Activated CD4-positive, CD25-positive, alpha-beta regulatory T cell treated with anti-CD3 and anti-CD28 coated beads, Interleukin-2, amount 50 U/mL, for 72 hours (primary cell): ENCODE data around the gene WDR64.
"Not testable (repeated sequence)": the region's sequence is repeated elsewhere in the genome, so short reads cannot be mapped to it uniquely, and the experiment has no call there.

ENCODE experiments used
- DNase-seq: peaks from one replicate; pipeline ENCODE4 v3.0.0; 2021

The WDR64 gene

DNA sequence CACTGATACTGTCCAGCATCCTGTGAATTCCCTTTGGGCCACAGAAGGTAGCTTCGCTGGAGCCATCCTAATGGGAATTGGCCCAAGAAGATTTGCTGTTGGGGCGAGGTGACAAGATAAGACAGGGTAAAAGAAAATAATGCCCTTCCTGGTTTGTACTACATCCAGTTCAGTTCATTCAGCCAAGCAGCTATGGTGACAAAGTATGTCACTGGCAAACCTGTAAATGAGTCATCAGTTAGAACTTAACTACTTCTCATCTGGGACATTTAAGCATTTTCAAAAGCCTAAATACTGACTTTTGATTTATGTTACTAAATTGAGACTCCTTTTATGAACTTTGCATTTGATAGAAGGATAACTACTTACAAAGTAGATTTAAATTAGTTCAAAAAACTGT, 54.2 kb downstream of the WDR64 start:
- DNase-seq = no peak

DNA sequence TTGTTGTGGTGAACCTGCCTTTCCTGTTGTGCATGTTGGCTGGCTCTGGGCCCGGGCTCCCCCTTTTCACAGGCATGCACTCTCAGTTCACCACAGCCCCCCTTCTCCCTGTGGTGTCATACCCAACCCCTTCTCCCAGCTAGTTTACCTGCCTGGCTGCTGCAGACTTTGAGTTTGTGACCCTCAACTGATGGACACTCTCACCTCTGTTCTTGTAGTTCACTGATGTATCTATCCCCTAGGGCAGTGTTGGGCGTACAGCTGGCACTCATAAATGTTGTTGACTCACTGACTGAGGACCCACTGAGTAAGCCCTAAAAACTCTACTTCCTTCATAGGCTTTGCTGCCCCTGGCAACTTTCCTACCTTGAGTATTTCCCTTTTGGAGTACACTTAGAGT, 54.9 kb downstream of the WDR64 start:
- no peak for DNase-seq

DNA sequence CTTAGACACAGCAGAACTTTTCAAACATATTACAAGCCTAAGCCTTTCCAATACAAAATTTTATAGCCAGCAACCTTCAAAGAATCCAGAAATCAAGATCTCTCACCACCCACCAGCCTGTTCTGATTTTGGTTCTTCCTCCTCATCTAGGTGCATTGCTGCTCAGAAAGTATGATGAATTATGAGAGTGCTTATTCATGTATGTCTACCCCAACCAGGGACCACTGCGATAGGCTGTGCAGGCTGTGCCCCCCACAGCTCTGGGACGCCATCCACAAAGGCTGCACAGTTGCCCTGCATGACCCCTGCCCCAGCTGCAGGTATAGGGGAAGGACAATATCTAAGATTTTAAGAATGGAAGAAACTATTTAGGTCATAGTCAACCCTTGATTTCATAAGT, 55.4 kb downstream of the WDR64 start:
- DNase-seq = no peak

DNA sequence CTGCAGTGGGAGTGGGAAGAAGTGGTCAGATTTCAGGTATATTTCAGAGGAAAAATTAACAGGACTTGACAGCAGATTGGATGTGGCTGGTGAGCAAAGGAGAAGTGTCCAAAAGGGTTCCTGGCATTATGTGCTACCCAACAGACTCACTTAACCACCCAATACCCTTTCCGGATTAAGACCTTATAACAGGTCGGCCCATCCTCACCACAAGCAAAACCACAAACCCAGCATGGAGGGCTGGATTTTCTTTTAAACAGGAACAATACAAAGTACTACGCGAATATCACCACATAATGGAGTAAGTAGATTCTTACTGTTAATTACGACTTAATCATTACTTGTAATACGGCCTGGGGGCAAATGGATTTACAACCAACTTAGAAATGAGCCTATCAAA, 59.2 kb downstream of the WDR64 start:
- DNase-seq = no peak

DNA sequence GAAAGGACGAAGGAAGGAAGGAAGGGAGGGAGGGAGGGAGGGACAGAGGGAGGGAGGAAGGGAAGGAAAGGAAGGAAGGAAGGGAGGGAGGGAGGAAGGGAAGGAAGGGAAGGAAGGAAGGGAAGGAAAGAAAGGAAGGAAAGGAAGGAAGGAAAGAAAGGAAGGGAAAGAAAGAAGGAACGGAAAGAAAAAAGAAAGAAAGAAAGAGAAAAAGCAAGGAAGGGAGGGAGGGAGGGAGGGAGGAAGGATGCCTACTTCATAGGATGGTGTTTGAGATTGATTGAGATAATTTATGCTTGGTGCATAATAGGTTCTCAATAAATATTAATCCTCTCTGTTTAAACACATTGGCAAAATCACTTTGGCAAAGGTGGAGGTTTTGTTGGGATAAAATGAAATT, 61.2 kb downstream of the WDR64 start:
- no peak for DNase-seq

DNA sequence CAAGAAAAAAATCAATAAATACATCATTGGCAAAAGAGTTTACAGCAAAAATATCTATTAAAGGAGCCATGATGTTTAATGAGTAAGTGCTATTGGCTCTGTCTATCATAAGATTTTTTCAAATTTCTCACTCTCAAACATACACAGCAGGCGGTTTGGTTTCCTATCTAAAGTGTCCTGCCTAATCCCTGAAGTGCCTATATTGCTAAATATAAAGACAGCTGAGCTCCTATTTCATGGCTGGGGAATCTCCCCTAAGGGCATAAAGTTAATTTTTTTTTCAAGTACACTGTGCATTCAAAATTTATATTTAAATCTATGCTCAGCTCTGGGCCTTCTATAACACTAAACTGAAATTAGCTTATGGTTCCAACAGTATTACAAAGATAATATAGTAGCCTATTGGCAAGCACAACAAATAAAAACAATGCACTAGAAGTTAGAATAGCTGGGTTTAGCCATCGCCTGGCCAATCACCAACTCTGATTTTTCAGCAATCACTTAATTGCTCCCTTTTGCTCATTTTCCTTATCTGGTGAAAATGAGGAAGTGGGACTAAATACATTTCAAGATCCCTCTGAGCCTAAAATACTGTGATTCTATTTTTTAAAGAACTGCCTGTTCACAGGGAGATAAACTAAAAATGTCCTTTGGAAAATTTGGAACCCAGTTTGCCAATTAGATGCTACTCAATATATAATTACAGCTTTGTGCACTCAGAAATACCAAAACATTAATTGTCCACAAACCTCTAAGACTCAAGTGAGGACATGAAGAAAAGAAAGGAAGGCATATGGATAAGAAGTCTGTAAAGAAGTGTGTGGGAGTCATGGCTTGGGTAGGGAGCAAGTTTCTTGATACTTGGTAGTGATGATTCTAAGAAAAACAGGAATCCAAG, 62.5 kb downstream of the WDR64 start:
- DNase-seq = no peak

DNA sequence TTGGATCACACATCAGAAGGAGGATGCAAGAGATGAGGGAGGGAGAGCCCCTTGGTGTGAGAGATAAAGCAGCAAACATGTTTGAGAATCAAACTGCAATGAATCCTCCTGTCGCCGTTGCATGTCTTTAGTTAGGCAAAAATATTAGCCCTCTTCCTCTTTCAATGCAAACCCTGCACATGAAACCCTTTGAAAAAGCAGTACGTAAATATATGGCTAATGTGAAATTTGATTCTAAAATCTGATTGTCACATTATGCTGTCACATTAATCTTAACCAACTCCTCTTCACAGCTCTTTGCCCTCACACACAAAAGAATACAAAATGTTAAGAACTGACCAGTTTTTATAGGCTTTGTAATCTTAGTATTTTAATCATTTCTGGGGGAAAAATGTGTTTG, 63.4 kb downstream of the WDR64 start:
- no peak for DNase-seq

DNA sequence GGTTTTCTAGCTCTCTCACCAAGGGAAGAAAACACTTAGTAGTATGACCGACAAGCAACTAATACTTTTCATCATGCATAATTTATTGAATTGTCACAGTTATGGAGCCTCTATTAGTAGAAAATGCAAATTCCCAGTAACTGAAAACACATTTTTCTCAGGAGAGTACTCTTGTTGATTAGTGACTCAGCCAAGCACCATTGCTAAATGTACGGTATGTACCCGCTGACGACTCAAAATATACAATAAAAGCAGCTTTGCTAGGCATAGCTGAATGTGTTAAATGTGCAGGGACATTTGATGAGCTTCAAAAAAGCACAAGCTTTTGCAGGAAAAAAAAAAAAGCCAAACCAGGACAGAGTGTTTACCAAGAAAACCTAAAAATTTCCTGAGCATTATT, 63.9 kb downstream of the WDR64 start:
- no peak for DNase-seq

DNA sequence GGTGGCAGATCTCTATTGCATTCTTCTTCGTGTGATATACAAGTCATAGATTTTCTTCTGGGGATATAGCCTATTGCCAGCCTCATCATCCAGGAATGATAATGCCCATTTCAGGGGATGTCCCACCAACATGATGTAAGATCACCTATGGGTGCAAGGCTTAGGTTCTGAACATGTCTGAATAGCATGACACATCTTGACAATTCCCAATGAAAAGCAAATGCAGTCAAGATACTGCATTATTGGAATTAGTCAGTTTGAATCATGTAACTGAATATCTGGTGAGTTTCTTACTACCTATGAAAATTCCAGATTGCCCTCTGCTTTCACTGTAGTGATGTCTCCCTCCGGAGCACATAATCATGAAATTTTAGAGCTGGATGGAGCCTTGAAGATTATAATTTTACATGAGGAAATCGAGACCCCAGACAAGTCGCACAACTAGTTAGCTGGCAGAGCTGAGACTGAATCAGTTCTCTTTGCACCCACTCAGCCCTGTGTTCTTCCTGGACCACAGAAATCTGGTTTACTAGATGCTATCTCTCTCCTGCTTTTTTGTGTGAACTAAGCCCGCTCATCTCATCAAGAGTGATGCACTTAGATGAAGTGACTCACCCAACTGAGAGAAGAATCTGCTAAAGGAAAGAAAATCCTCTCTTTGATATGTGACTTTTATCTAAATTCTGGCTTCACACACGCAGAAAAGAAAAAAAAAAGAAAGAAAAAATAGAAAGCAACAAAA, 65.0 kb downstream of the WDR64 start:
- no peak for DNase-seq

DNA sequence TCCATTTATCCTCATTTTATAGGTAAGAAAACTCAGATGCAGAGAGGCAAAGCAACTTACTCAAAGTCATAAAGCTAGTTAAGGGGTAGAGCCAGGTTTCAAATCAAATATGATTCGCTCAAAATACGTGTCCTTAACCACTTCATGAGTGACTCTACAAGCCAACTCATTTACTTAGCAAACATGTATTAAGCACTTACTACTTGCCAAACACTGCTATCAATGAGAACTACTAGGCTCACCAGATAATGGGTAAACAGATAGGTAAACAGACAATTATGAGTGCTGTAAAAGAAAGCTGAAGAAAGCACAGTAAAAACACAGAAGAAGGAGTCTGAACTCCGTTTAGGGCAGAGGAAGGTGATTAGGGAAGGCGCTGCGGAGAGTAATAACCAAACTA, 65.9 kb downstream of the WDR64 start:
- no peak for DNase-seq

DNA sequence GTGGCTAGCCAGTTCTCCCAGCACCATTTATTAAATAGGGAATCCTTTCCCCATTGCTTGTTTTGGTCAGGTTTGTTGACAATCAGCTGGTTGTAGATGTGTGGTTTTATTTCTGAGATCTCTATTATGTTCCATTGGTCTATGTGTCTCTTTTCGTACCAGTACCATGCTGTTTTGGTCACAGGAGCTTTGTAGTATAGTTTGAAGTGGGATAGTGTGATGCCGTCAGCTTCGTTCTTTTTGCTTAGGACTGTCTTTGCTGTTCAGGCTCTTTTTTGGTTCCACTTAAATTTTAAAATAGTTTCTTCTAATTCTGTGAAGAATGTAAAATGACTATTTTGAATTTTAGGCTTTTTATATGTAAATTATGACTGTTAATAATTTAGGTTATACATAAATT, 68.9 kb downstream of the WDR64 start:
- DNase-seq = no peak

DNA sequence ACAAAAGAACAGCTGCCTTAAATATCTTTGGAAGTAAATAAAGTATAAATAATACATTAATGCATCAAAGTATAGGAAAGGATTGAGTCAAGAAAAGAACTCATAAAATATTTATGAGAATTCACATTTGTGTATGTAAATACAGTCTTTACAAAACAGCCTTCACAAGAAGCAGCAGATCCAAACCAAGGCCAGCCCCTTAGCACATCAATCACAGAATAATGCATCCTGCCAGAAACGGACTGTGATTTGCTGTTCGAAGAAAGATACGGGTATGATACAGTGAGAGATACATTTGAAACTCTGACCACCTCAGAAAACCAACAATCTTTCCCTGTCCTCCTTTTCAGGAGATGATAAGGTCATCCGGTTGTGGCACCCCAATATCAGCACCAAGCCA, 70.9 kb downstream of the WDR64 start:
- DNase-seq = no peak

DNA sequence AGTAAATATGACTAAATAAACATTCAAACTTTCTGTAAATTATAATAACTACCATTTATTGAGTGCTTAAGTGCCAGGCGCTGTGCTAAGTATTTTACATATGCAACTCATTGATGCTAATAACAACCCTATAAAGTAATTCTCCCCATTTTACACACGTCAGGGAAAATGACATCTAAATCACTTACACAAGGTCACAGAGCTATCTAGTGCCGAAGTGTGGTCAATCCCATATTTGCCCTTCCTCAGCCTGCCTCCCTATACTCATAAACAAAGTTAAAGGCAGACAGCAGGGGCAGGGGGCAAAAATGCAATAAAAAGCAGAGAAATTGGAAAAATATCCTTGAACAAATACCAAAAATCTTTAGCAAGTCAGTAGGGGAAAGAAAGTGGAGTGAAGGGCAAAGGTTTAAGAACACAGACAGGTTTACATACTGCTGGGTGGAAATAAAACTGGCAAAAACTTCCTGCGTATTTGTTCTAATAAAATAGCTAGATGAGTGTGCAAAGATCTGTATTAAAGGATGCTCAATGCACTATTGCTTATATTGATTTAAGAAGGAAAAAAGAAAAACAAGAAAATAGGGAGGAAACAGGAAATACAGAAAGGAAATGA, 72.8 kb downstream of the WDR64 start:
- no peak for DNase-seq

DNA sequence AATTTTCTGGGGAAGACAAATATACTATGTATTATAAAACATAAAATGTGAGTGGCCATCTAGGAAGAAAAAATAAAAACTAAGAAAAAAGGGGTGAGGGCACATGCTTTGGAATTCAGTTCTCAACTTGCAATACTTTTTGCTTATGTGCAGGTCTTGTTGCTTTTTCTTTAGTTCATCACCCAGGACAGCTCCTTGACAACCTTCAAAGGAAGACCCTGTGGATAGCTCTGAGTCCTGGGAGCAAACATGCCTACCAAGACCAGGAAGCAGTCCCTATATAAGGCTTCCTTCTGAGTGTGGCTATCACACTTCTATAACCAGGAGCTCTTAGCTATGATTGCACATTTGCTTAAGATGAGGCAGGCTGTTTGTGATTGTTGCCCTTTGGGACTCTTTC, 78.0 kb downstream of the WDR64 start:
- DNase-seq = no peak

DNA sequence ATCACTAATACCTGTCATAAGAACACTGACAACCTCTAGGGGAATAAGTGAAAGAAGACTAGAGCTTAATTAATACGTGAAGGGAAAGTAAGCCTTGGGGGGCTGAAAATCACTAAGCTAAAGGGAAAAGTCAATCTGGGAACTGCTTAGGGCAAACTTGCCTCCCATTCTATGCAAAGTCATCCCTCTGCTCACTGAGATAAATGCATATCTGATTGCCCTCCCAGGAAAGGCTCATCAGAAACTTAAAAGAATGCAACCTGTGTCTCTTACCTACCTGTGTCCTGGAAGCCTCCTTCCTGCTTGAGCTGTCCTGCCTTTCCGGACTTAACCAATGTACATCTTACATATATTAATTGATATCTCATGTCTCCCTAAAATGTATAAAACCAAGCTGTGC, 81.8 kb downstream of the WDR64 start:
- no peak for DNase-seq

DNA sequence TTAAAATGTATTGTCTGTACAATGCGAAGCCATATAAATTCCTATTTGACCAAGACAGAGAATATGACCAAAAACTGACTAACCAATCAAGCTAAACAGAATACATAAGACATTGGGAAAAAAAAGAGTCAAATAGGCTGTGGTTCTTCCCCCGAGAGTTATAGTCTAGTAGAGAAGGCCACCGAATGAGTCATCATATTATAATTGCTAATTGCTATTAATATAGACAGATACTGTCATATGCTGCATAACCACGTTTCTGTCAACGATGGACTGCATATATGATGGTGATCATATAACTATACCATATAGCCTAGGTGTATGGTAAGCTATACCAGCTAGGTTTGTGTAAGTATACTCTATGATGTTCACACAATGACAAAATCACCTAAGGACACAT, 82.5 kb downstream of the WDR64 start:
- no peak for DNase-seq

DNA sequence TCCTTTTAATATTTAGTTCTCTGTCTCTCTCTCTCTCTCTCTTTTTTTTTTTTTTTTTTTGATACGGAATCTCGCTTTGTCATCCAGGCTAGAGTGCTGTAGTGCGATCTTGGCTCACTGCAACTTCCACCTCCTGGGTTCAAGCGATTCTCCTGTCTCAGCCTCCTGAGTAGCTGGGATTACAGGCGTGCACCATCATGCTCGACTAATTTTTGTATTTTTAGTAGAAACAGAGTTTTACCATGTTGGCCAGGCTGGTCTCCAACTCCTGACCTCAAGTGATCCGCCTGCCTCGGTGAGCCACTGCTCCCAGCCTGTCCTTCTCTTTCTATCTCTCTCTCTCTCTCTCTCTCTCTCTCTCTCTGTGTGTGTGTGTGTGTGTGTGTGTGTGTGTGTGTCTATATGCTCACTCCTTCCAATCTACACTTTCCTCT, 83.4 kb downstream of the WDR64 start:
- not testable (repeated sequence) for DNase-seq

DNA sequence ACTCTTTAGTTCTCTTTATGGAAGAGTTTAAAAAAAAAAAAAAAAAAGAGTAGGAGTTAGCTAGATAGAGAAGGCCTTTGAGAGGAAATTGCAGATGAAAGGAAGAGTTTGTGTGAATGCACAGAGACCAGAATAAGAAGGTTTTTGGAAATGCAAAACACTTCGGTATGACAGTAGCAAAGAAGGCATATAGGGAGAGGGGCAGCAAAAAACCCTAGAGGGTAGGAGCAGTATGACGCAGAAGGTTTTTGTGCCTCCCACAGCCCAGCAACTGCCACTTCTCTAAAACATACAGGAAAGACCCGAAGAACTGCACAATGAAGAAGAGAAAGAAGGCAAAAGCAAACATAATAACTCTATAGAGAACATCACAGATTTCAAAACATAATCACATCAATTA, 84.3 kb downstream of the WDR64 start:
- no peak for DNase-seq

DNA sequence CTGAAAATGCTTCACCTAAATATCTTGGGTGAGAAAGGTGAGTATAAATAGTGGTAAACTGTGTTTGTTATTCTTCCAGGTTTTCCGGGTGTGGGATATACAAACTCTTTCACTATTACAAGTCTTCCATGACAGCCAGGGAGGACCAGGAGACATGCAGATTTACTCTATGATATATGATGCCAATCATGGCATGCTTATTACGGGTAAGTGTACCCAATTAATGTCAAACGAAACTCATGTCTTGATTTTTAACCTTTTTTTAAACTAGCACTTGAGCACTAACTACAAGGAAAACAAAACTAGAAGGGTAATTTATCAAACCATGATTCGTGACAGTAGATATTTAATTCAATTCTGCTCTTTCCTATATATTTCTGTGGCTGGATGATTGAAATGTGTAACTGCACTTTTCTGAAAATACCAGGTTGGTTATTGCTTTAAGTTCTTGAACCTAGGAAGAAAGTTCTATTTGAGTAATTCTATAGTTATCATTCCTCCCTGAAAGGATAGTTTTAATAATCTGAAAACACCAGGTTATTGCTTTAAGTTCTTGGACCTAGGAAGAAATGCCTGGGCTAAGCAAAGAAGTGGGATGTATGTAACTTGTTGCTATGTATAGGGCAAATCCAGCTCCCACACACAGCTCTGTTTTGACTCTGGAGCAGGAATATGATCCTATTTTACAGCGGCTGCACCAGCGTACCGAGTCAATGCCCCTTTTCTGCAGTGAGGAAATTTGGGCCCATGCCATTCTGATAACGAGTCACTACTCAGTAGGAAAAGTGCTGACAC, 86.4 kb downstream of the WDR64 start:
- DNase-seq = no peak

DNA sequence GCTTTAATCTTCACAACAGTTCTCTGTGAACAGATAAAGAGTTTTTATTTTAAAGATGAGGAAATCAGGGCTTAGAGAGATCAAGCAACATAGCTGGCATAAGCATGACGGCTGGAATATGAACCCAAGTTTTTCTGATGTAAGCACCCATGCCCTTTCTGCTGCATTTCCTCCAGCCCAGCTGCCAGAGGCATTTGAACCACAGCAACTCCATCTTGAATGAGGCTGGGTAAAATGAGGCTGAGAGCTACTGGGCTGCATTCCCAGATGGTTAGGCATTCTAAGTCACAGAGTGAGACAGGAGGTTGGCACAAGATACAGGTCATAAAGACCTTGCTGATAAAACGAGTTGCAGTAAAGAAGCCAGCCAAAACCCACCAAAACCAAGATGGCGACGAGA, 90.0 kb downstream of the WDR64 start:
- no peak for DNase-seq

DNA sequence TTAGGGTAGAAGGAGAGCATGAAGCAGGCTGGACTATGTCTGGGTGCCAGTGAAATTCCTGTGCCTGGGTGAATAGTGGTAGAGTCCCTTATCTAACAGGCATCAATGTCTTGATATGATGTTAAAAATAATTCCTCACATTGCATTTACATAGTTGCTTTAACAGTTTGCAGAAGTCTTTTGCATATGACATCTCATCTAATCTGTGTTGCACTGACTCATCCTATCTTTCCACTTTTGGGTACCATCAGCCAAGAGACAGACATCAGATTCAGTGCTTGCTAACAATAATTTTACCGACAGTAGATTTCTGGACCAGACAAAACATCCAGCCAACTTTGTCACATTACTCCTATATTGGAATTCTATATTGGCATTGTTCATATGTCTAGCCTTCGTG, 92.5 kb downstream of the WDR64 start:
- DNase-seq = no peak

DNA sequence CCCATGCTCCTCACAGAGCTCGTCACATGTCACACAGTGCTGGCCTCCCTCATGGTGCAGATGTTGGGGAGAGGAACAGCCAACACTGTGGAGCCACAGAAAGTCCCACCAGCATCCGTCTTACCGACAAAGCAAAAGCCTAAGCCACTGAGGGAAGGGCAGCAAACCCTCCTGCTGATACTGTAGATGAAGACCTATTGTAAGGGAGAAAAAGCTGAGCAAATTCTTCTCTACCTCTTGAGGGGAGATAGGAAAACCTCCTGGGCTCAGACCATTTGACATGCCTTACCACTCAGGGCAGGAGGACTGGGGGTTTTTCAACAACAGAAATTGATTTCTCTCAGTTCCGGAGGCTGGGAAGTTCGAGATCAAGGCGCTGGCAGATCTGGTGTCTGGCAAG, 95.9 kb downstream of the WDR64 start:
- DNase-seq = no peak
